Right atrium auricular region (tissue), 2 donors: ENCODE data around the gene LRG1. TPM values are rescaled to one million over a fixed set of nuclear protein-coding genes. Genes with fewer than 3 reads are reported as not detected.
A peak's percentile ranks its signal among the peaks of the same experiment; 100 is the strongest.

Source experiments
- DNase-seq: peaks from one replicate; pipeline ENCODE4 v3.0.0-alpha.2; 2019; ENCODE audit warnings: low spot score
- H3K27ac ChIP-seq, 2 donors: fragments of 200-600 bp; sonication (generic); 1 replicate in 1 of 2; 2 replicates in 1 of 2; pipeline ENCODE4 v1.5.1; 2016 to 2019
- H3K27me3 ChIP-seq, 2 donors: fragments of 200-600 bp; sonication (generic); one replicate each; pipeline versions ENCODE4 v1.5.1 to v1.6.0; 2017 to 2019
- H3K36me3 ChIP-seq: fragments of 200-600 bp; sonication (generic); one replicate; pipeline ENCODE4 v1.5.1; 2016
- H3K4me1 ChIP-seq, 2 donors: fragments of 200-600 bp; sonication (generic); one replicate each; pipeline versions ENCODE4 v1.5.1 to v1.6.0; 2017 to 2019
- H3K4me3 ChIP-seq, 2 donors: fragments of 200-600 bp; sonication (generic); 1 replicate in 1 of 2; 2 replicates in 1 of 2; pipeline ENCODE4 v1.5.1; 2017 to 2019; ENCODE audit warnings: mild to moderate bottlenecking in 1 of 2, moderate library complexity in 1 of 2
- H3K9me3 ChIP-seq, 2 donors: fragments of 200-600 bp; sonication (generic); one replicate each; pipeline ENCODE4 v1.5.1; 2019
- total RNA-seq, 2 donors: library from RNA; depleted of rRNA; stranded (reverse); fragments of >200 nt; gene quantifications; one replicate each; pipeline ENCODE4 v1.1.0, GENCODE V29; 2016
- TF ChIP-seq, protein P1 (sequence below), 2 donors: fragments of 200-600 bp; sonication (generic); IDR thresholded peaks; one replicate each; pipeline ENCODE4 v1.5.1; 2019; ENCODE audit warnings: antibody characterized with exemption in 2 of 2

LRG1 gene
- total RNA-seq, 2 donors from 2014 or later, result 0.67 TPM; not detected in 1

DNA sequence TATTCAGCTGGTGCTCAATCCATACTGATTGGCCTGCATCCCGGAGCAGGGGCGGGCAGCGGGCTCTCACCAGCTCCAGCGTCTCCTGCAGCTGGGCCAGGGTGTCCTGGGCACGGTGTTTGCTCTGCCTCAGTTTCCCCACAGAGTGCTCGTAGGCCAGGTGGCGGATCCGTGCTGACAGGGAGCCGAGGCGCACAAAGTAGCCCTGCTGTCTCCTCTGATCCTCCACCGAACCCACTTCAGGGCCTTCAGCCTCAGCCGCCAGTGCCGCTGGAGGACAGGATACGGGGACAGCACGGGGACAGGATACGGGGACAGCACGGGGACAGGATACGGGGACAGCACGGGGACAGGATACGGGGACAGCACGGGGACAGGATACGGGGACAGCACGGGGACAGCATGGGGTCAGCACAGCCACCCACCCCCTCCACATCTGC is 14.3 kb downstream of the LRG1 start:
- no peaks in the 10 kb centered on the region for H3K36me3 ChIP-seq
- DNase-seq, result no peak
- H3K27ac ChIP-seq, result no peak overlapping the region
- TF ChIP-seq, protein P1, sequence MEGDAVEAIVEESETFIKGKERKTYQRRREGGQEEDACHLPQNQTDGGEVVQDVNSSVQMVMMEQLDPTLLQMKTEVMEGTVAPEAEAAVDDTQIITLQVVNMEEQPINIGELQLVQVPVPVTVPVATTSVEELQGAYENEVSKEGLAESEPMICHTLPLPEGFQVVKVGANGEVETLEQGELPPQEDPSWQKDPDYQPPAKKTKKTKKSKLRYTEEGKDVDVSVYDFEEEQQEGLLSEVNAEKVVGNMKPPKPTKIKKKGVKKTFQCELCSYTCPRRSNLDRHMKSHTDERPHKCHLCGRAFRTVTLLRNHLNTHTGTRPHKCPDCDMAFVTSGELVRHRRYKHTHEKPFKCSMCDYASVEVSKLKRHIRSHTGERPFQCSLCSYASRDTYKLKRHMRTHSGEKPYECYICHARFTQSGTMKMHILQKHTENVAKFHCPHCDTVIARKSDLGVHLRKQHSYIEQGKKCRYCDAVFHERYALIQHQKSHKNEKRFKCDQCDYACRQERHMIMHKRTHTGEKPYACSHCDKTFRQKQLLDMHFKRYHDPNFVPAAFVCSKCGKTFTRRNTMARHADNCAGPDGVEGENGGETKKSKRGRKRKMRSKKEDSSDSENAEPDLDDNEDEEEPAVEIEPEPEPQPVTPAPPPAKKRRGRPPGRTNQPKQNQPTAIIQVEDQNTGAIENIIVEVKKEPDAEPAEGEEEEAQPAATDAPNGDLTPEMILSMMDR (IDR thresholded peaks at IDR 0.05), result no peak
- peaks cover 0 to 4% of the 10 kb centered on the region in 2 donors for H3K4me1 ChIP-seq
- no peaks in the 10 kb centered on the region for H3K9me3 ChIP-seq
- no peak overlapping the region for H3K4me3 ChIP-seq
- no peaks in the 10 kb centered on the region for H3K27me3 ChIP-seq

GRCh38 chr19:4524808-4525562 is 14.9 kb downstream of the LRG1 start:
- Histone ChIP-seq H3K36me3 (no peaks in the 10 kb centered on the region), H3K4me1 (peaks cover 0 to 4% of the 10 kb centered on the region in 2 donors), H3K27me3 (no peaks in the 10 kb centered on the region), H3K4me3 (no peak overlapping the region), H3K27ac (no peak overlapping the region), H3K9me3 (no peaks in the 10 kb centered on the region)
- DNase-seq, result no peak
- TF ChIP-seq, protein P1 (IDR thresholded peaks at IDR 0.05), result peak; percentile 56 to 78

DNA sequence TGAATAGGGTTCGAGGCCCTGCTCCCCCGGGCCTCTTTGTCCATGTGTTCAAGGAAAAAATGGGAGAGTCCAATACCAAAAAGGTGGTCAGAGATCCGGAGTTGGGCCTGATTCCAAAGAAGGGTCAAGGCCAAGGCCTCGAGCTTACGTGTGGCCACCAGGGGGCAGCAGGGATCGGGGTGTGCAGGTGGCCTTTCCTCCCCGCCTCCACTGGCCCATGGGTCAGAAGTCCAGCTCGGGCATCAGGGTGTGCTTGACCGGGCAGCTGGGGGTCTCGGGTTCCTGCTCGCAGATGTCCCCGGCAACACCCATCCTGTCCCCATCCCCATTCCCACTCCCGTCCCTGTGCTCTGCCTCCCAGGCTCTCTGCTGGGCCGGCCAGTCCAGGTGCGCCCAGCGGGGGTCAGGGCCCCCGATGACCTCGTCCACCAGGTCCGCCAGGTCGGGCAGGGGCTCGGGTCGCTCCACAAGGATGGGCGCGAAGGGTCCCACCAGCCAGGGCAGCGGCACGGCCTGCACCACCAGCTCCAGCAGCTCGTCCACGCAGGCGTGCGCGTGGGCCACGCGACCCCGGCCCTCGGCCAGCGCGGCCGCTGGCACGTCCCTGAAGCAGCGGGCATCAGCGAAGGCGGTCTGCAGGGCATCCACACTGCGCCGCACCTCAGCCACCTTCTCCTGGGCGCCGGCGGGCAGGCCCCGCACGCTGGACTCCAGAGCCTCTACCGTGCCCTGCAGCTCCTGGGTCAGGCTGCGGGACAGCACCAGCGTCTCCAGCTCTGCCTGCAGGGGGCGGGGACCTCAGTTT is 16.3 kb downstream of the LRG1 start:
- Histone ChIP-seq H3K9me3 (no peaks in the 10 kb centered on the region), H3K27me3 (no peaks in the 10 kb centered on the region), H3K36me3 (no peaks in the 10 kb centered on the region), H3K4me3 (no peak overlapping the region), H3K27ac (no peak overlapping the region), H3K4me1 (peaks cover 0 to 17% of the 10 kb centered on the region in 2 donors)
- TF ChIP-seq, protein P1 (IDR thresholded peaks at IDR 0.05), result peak; percentile 53 to 70
- DNase-seq, result no peak

DNA sequence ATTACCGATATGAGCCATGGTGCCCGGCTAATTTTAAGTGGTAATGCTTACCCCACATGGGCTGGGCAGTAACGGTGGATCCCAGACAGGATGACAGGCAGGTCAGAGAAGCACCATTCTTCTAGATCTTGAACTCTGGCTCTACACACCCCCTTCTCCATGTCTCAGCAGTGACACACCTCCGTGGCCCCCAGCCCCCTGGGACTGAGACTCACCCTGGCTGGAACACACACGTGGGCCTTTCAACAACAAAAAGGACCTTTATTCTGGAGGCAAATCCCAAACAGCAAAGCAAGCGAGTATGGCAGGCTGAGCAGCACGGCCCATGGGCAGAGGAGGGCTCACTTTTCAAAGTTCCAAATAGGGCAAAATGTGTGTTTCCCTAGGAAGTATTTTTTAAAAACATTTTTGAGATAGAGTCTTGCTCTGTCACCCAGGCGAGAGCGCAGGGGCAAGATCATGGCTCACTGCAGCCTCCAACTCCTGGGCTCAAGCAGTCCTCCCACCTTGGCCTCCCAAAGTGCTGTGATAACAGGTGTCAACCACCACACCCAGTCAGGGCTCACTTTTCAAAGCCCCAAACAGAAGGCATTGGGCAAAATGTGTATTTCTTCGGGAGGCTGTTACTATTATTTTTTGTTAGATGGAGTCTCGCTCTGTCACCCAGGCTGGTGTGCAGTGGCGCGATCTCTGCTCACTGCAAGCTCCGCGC is 17.4 kb downstream of the LRG1 start:
- H3K27ac ChIP-seq, result no peak overlapping the region
- no peak overlapping the region for H3K4me3 ChIP-seq
- H3K36me3 ChIP-seq, result no peaks in the 10 kb centered on the region
- H3K27me3 ChIP-seq, result no peaks in the 10 kb centered on the region
- H3K9me3 ChIP-seq, result no peaks in the 10 kb centered on the region
- H3K4me1 ChIP-seq, result peaks cover 0 to 20% of the 10 kb centered on the region in 2 donors
- TF ChIP-seq, protein P1 (IDR thresholded peaks at IDR 0.05), result no peak
- DNase-seq, result no peak

DNA sequence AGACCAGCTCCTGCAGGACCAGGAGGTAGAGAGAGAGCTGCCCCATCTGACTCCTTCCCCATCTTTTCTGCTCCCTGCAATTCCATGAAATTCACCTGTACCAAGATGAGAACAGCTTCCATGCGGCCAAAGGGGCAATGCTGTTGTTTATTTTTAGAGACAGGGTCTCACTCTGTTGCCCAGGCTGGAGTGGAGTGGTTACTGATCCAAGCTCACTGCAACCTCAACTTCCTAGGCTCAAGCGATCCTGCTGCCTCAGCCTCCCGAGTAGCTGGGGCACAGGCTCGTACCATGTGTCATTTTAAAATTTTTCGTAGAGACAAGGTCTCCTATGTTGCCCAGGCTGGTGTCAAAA is 18.0 kb downstream of the LRG1 start:
- Histone ChIP-seq H3K9me3 (no peaks in the 10 kb centered on the region), H3K4me3 (no peak overlapping the region), H3K36me3 (no peaks in the 10 kb centered on the region), H3K27me3 (no peaks in the 10 kb centered on the region), H3K4me1 (peaks cover 0 to 20% of the 10 kb centered on the region in 2 donors), H3K27ac (no peak overlapping the region)
- DNase-seq, result no peak
- TF ChIP-seq, protein P1 (IDR thresholded peaks at IDR 0.05), result no peak
